Activated CD8-positive, alpha-beta memory T cell treated with anti-CD3 and anti-CD28 coated beads, Interleukin-2, amount 50 U/mL, for 48 hours (primary cell): ENCODE data around the gene CCDC51.
A peak's percentile ranks its signal among the peaks of the same experiment; 100 is the strongest.
"Not testable (repeated sequence)": the region's sequence is repeated elsewhere in the genome, so short reads cannot be mapped to it uniquely, and the experiment has no call there.

ENCODE experiments used
- DNase-seq: peaks from one replicate; pipeline ENCODE4 v3.0.0-alpha.2; 2020

The CCDC51 gene

GRCh38 chr3:48404440-48405342, 35.2 kb downstream of the CCDC51 start:
- no peak for DNase-seq

- DNase-seq: peak; percentile 51
Measured at GRCh38 chr3:48403533-48404439, 36.1 kb downstream of the CCDC51 start.

GRCh38 chr3:48402907-48403306, 37.0 kb downstream of the CCDC51 start:
- peak; percentile 35 for DNase-seq

- DNase-seq: peak; percentile 48
Measured at GRCh38 chr3:48402281-48402732, 37.6 kb downstream of the CCDC51 start.

GRCh38 chr3:48401434-48401901, 38.5 kb downstream of the CCDC51 start:
- DNase-seq: not testable (repeated sequence)

GRCh38 chr3:48400824-48401433, 39.0 kb downstream of the CCDC51 start:
- DNase-seq: peak; percentile 68

- peak; percentile 48 for DNase-seq
Measured at GRCh38 chr3:48399387-48400172, 40.3 kb downstream of the CCDC51 start.

GRCh38 chr3:48398701-48399386, 41.1 kb downstream of the CCDC51 start:
- no peak for DNase-seq

- no peak for DNase-seq
Measured at GRCh38 chr3:48397767-48398681, 41.9 kb downstream of the CCDC51 start.

GRCh38 chr3:48395714-48396113, 44.2 kb downstream of the CCDC51 start:
- no peak for DNase-seq

- no peak for DNase-seq
Measured at GRCh38 chr3:48394391-48394790, 45.5 kb downstream of the CCDC51 start.

- DNase-seq: no peak
Measured at GRCh38 chr3:48388966-48389365, 51.0 kb downstream of the CCDC51 start.

GRCh38 chr3:48387634-48388033, 52.3 kb downstream of the CCDC51 start:
- DNase-seq: no peak
